Stimulated activated CD4-positive, alpha-beta T cell treated with anti-CD3 and anti-CD28 coated beads, Interleukin-1b, Interleukin-23, amount 100 ng/mL, for 24 hours (primary cell): ENCODE measurements around the gene NXF1.
"Not testable (repeated sequence)": the region's sequence is repeated elsewhere in the genome, so short reads cannot be mapped to it uniquely, and the experiment has no call there.

Experiments used
- DNase-seq, 4 experiments: peaks; one replicate each; pipeline ENCODE4 v3.0.0-alpha.2; 2020; ENCODE audit warnings: low read depth in 4 of 4, low spot score in 1 of 4

The NXF1 gene

DNA sequence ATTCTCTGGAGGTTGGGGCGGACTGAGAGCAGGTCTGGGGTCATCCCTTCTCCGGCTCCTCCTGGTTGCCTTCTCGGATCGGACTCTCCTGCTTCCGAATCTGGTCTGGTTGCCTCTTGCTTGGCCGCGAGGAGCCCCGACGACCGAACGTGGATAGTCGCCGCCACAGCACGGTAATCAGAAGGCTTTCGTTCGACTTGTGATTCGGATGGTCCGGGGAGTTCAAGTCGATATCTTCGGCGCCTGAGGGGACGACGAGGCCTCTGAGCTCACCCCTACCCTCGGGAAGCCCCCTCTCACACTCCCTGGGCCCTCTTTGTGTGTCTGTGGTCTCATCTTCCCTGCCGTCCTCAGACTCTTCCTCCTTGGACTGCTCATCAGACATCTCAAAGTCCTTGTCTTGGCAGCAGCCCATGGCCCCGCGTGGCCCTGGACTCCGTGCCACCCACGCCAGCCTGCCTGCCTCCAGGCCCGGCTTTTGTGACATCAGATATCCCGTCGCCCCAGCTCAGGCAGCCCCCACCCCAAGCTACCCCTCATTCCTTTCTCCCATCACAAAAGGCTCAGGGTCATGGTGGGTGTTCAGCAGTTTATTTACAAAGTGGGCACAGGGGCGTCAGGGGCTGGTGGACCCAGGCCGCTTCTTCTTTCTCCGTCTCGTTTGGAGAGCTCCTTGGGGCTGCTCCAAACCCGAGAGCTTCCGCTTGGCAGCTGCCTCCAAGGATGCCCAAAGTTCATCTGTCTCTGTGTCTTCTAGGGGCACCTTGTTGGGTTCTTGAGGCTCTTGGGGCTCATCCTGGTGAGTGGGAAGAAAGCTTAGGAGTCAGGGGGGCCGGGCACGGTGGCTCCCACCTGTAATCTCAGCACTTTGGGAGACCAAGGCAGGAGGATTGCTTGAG, 27.3 kb upstream of the NXF1 start, which contains the start of gene TEX54:
Gene TEX54, minus strand, starts transcription at position 506 of the 899 bp plus-strand sequence.
- DNase-seq, result no peak

GRCh38 chr11:62831520-62832335, 26.5 kb upstream of the NXF1 start, which contains the start of gene STX5:
STX5 (minus strand) TSS chr11:62832051; CDS start chr11:62831243, 808 bp downstream.
- peak; percentile 98 to 100 (median 99) for DNase-seq

- no peak for DNase-seq
Observed at GRCh38 chr11:62830904-62831519, 25.8 kb upstream of the NXF1 start.

DNA sequence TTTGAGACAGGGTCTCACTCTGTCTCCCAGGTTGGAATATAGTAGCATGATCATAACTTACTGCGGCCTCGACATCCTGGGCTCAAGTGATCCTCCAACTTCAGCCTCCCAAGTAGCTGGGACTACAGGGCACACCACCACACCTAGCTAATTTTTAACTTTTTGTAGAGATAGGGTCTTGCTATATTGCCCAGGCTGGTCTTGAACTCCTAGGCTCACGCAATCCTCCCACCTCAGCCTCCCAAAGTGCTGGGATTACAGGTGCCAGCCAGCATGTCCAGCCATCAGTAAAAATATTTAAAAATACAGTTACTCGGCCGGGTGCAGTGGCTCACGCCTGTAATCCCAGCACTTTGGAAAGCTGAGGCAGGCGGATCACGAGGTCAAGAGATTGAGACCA, 22.9 kb upstream of the NXF1 start:
- DNase-seq, result not testable (repeated sequence)

- no peak for DNase-seq
Observed at GRCh38 chr11:62823677-62824076, 18.4 kb upstream of the NXF1 start.

GRCh38 chr11:62817129-62817528, 11.9 kb upstream of the NXF1 start:
- DNase-seq, result no peak

GRCh38 chr11:62816557-62816956, 11.3 kb upstream of the NXF1 start:
- DNase-seq, result no peak

DNA sequence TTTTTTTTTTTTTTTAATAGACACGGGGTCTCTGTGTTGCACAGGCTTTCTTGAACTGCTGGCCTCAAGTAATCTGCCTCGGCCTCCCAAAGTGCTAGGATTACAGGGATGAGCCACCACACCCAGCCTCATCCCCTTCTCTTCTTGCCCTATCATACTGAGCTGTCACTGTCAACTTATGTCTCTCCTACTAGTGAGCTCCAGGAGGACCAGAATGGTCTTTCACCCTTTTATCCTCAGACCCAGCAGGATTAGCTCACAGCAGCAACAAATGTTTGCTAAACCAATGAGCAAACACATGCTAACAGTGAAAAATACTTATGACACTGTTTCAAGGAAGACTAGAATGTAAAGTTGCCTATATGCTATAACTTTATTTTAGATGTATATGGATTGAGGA, 6.4 kb upstream of the NXF1 start:
- DNase-seq, result no peak

- DNase-seq, result no peak
Observed at GRCh38 chr11:62810748-62811147, 5.5 kb upstream of the NXF1 start.

DNA sequence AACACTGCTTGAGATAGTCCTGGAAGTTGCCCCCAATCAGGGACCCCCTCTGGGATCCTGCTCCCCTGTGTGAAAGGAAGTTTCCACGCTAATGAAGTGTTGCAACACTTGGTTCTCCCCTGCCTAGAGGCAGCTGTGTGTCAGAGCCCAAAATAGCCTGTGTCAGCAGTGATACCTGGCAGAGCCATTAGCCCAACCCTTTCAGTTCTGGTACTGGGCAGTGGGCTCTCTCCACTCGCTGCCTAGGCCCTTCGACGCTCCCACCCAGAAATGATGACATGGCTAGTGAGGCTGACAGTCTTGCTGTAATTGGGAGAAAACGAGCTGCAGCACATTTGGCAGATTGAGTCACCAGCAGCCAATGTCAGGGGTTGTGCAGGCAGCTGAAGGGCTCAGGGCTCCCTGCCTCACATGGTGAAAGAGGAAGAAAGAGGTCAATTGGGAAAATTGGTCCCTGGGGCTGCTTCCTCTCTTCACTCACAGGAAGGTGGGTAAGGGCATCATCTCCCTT, 1.4 kb upstream of the NXF1 start:
- no peak for DNase-seq

- DNase-seq, result no peak
Observed at GRCh38 chr11:62805961-62806441, 761 bp upstream of the NXF1 start.

- DNase-seq, result no peak
Observed at GRCh38 chr11:62804310-62805075, 747 bp downstream of the NXF1 start.

GRCh38 chr11:62801071-62801470, 4.2 kb downstream of the NXF1 start:
- no peak for DNase-seq

GRCh38 chr11:62799486-62799885, 5.8 kb downstream of the NXF1 start:
- DNase-seq, result no peak

GRCh38 chr11:62796281-62796680, 9.0 kb downstream of the NXF1 start:
- no peak for DNase-seq

- DNase-seq, result no peak
Observed at GRCh38 chr11:62794201-62794775, 11.0 kb downstream of the NXF1 start.

- DNase-seq, result no peak
Observed at GRCh38 chr11:62792202-62792575, 13.1 kb downstream of the NXF1 start.

- DNase-seq, result peak; percentile 73 to 87 (median 84)
Observed at GRCh38 chr11:62791501-62792201, 13.6 kb downstream of the NXF1 start, which contains the start of gene TMEM223. TMEM223 (minus strand) TSS chr11:62792006; CDS start chr11:62791994, 12 bp downstream.

DNA sequence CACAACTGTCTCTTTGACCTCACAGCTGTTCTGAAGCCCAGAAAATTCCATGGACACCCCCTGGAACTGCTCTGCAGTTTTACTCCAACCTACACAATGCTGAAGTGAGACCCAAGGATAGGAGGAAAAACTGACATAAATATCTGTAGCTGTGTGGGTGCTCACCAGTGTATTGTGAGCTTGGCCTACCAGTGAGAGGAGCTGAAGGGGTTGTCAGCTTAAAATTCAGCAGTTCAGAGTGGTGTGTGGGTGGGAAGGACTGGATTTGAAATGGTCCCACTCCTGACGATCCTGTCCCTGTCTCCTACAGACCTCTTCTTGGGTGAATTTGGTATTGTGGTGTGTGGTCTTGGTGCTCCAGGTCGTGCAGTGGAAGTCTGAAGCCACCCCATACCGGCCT, 15.7 kb downstream of the NXF1 start:
- no peak for DNase-seq
